ENCODE measurements around the gene RPUSD3.

Gene RPUSD3

DNA sequence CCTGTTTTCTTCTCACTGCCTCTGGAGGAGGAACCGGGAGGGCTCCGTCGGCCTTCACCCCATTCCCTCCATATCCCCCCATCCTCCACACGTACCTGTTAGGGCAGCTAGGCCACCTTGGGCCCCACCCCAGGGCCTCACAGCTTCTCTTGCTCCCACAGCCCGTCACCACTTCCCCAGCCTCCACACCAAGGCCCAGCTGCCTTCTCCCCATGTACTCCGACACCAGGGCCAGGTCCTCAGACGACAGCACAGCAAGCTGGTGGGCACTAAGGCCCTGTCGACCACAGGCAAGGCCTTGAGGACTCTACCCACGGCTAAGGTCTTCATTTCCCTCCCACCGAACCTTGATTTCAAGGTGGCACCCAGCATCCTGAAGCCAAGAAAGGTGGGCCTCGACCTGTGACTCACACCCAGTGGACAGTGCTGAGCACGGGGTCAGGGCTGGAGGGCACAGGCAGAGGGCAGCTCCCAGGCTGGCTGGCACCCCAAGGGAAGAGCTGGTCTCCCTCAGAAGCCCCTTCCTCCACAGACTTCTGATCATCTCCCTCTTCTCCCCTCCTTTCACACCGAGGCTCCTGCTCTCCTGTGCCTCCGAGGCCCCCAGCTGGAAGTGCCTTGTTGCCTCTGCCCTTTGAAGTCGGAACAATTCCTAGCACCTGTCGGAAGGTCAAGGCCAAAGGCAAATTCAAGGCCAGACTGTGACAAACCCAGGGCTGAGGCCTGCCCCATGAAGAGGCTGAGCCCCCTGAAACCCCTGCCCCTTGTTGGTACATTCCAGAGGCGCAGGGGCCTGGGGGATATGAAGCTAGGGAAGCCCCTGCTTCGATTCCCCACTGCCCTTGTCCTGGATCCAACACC lies 9.1 kb downstream of the RPUSD3 start:
- no peak for DNase-seq (ENCODE audit: low read depth in 1 of 2, low spot score in 1 of 2)

DNA sequence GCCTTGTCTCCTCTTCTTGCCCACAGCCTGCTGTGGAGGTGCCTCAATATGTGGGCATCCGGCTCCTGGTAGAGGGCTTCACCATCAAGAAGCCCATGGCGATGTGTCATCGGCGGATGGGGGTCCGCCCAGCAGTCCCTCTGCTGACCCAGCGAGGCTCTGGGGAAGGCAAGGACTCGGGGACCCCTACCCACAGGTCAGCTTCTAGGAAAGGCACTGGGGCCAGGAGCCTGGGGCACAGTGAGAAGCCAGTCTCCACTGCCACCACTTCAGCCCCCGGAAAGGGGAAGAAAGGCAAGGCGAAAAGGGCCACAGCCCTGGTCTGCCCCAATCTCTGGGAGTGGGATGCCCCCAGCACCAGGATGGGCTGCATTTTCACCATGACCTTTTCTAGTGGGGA lies 10.7 kb downstream of the RPUSD3 start:
- no peak for DNase-seq (ENCODE audit: low read depth in 1 of 2, low spot score in 1 of 2)

DNA sequence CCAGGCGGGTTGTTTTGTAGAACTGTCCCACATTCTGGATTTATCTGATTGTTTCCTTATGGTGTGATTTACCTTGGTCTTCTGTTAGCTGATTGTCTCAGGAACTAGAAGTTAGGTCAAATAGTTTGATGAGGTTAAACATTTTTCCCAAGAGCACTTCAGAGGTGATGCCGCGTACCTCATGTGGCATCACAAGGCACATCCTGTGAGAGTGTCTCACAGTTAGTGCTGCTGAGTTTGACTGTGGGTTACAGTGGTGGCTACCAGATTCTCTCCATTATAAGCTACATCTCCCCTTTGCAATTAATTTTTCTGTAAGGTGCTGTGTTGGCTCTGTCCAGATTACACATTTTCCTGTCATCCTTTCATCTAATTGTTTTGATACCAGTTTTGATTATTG lies 12.6 kb downstream of the RPUSD3 start:
- no peak for DNase-seq (ENCODE audit: low read depth in 1 of 2, low spot score in 1 of 2)

DNA sequence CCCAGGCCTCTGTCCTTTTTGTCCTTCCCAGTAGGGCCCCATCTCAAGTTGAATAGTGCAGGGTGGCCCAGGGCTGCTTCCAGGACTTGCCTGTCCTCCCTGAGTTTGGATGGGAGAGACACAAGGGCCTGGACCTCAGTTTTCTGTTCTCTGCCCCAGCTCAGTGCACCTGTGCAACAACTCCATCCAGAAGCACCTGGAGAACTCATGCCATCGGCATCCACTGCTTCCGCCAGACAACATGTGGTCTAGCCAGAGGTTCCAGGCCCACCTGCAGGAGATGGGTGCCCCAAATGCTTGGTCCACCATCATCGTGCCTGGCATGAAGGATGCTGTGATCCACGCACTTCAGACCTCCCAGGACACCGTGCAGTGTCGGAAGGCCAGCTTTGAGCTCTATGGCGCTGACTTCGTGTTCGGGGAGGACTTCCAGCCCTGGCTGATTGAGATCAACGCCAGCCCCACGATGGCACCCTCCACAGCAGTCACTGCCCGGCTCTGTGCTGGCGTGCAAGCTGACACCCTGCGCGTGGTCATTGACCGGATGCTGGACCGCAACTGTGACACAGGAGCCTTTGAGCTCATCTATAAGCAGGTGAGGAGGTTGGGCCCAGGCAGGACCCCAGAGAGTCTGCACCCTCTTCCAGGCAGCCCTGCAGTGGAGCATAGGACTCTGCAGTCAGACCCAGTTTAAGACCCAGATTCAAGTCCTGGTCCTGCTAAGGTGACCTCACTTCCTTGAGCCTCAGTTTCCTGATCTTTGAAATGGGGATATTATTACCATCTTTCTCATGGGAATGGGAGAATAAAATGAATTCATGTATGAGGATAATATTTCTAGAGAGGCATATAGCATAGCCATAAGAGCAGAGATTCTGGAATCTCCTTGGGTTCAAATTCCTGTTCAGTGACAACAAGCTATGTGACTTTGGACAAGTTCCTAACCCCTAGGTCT lies 14.7 kb downstream of the RPUSD3 start:
- DNase-seq (ENCODE audit: low read depth in 1 of 2, low spot score in 1 of 2), result no peak

DNA sequence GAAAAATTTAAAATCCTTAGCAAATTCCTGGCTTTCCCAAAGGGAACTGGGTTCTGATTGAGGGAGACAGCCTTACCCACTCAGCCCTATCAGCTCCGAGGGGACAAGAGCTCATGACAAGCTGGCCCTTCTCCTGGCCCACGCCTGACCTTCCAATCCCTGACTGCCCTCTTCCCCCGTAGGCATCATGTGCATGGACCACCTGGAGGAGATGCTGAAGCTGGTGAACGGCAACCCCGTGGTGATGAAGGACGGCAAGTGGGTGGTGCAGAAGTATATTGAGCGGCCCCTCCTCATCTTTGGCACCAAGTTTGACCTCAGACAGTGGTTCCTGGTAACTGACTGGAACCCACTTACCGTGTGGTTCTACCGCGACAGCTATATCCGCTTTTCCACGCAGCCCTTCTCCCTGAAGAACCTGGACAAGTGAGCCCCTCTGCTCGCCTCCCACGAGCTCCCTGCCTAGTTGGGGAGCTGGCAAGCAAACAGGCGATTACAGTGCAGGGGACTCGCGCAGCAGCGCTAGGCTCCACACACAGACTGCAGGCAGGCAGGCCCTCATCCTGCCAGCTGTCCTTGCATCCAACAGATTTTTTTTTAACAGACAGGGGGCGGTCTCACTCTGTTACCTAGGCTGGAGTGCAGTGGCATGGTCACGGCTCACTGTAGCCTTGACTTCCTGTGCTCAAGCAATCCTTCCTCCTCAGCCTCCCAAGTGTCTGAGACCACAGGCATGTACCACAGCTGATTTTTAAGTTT lies 16.8 kb downstream of the RPUSD3 start:
- no peak for DNase-seq (ENCODE audit: low read depth in 1 of 2, low spot score in 1 of 2)

DNA sequence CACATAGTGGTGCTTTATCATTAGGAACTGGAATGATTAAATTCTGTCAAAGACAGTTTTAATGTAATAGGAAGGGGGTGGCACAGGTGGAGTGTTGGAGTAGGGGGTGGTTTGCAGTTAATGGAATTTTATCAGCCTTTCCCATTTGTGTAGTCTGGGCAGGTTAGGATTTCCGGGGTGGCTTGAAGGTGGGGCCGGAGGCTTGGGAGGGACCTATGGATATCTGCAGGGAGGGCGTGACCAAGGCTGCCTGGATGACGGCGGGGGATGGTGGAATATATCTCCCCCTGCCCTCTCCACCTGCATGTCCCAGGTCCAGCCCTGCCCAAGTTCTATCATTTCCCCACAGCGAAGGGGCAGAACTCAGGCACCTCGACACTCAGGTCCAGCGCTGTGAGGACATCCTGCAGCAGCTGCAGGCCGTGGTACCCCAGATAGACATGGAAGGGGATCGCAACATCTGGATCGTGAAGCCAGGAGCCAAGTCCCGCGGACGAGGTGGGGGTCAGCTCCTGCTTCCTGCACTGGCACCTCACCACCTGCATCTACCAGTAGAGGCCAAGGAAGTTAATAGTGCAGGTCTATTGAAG lies 18.3 kb downstream of the RPUSD3 start:
- no peak for DNase-seq (ENCODE audit: low read depth in 1 of 2, low spot score in 1 of 2)

DNA sequence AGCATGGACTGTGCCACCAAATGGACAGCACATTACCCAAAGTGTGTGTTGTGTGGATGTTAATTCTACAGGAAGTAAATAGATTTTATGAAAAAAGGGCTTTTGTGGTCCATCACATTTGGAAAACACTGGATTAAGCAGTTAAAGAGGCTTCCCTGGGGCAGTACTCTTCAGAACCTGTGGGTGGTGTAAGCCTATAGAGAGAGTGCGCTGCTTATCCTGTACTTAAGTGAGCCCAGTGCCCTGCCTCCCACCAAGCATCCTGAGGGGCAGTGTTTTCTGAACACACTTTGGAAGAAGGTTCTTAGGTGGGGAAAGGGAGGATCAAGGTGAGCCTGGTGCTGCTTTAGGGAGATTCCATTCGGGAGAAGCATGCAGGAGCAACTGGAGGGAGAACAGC lies 22.9 kb downstream of the RPUSD3 start:
- no peak for DNase-seq (ENCODE audit: low read depth in 1 of 2, low spot score in 1 of 2)

DNA sequence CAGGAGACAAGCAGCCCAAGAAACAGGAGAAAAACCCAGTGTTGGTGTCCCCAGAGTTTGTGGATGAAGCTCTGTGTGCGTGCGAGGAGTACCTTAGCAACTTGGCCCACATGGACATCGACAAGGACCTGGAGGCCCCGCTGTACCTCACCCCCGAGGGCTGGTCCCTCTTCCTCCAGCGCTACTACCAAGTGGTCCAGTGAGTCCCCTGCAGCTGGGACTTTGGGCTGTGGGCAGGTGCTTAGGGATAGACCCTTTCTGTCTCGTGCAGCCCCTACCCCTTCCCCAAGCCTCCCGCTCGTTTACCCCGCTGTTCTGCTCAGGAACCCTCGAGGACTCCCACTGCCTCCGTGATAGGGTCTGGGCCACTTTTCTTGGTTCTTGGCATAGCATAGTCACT lies 23.3 kb downstream of the RPUSD3 start:
- DNase-seq (ENCODE audit: low read depth in 1 of 2, low spot score in 1 of 2), result no peak

DNA sequence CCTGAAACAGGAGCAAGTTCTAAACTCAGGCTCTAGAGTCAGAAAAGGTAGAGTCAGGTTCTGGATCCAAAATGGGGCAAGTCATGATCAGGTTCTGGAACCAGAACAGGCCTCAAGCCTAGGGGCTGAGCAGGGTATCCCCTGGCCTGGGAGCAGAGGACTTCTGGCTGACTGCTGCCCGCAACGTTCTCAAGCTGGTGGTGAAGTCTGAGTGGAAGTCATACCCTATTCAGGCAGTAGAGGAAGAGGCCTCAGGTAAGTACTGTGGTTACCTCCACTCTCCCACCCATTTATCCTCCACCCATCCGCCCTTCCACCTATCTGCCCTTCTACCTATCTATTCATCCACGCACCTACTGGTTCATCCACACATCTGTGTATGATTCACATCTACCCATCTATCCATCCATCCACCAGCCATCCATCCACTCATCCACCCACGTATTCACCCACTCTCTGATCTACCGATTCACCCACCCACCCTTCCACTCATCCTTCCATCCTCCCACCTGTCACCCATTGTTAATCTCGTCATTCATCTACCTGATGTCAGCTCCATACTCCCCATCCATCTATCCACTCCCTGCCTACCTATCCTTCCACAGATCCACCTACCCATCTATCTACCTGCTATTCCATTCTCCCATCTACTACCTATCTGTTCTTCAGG lies 25.0 kb downstream of the RPUSD3 start:
- DNase-seq (ENCODE audit: low read depth in 1 of 2, low spot score in 1 of 2), result no peak

DNA sequence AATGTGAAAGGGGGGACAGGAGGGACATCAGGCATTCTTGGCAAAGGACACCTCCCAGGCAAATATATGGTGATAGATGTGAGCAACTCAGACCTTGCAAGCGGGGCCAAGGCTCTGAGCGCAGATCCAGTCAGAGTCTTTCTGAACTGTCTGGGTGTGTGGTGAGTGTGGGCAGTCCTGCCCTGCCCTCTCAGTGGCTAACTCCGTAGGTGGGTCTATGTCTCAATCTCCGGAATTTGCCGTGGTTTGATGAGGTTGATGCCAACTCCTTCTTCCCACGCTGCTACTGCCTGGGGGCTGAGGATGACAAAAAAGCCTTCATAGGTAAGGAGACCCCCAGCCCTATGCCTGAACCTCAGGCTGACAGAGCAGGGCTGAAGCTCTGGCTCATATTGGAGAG lies 26.4 kb downstream of the RPUSD3 start:
- no peak for DNase-seq (ENCODE audit: low read depth in 1 of 2, low spot score in 1 of 2)

DNA sequence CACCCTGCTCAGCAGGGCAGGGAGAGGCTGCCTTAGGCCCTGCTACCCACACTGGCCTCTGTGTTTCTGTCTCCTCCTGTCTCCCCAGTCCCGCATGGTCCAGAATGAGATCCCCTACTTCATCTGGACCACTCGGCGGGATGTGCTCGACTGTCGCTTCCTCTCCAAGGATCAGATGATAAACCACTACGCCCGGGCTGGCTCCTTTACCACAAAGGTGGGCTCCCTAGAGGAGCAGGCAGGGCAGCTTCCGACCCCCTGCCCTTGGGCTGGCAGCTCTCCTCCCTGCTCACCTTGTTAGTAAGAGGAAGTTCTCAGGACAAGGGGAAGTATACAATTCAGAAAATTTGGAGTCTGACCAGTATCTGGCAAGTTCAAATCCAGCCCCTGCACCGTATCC lies 27.8 kb downstream of the RPUSD3 start:
- DNase-seq (ENCODE audit: low read depth in 1 of 2, low spot score in 1 of 2), result no peak

DNA sequence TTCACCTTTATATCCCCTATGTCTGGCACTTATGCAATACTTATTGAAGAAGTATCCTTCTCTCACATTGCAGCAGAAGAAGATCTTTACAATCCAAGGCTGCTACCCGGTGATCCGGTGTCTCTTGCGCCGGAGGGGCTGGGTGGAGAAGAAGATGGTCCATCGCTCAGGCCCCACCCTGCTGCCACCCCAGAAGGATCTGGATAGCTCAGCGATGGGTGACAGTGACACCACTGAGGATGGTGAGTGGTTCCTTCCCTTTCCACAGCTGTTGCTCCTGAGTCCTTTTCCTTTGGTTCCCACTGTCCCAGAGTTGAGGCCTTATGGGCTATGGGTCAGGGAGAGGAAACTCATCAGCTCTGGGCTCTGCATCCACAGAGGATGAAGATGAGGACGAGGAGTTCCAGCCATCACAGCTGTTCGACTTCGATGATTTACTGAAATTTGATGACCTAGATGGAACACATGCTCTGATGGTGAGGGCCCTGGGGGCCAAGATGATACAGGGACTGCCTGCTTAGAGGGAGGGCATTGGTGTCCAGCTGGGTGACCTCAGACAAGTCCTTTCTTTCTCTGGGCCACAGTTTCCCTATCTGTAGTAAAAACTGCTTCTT lies 30.8 kb downstream of the RPUSD3 start:
- DNase-seq (ENCODE audit: low read depth in 1 of 2, low spot score in 1 of 2), result no peak

DNA sequence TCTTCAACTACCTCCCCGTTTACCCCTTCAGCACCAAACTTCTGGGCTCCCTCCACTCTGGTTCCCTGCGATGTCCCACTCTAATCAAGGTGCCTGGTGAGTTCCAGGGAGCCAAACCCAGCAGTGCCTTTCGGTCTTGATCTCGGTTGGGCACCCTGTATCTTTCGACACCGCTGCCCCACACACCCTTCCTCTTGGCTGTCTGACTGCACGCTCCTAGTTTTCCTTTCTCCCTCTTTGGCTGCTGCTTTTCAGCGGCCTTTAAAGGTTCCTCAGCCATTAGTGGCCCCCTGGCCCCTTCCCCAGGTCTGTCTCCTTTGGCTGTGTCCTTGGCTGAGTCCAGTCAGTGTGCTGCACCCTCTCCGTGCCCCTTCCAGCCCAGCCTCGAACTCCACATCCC lies 33.0 kb downstream of the RPUSD3 start:
- DNase-seq (ENCODE audit: low read depth in 1 of 2, low spot score in 1 of 2), result no peak

DNA sequence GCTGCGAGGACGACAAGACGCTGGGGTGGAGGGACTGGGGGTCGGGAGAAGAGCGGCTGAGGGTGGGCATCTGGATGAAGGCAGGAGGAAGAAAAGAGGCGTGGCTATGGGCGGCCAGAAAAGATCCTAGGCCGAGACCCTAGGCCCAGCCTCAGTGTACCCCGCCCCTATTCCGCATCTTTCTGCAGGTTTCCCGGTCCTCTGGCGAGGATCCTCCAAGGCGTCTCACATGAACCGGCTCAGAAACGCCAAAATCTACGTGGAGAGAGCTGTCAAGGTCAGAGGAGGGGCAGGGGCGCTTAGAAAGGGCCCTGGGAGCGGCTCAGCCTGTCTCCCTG lies 33.4 kb downstream of the RPUSD3 start:
- DNase-seq (ENCODE audit: low read depth in 1 of 2, low spot score in 1 of 2), result no peak

DNA sequence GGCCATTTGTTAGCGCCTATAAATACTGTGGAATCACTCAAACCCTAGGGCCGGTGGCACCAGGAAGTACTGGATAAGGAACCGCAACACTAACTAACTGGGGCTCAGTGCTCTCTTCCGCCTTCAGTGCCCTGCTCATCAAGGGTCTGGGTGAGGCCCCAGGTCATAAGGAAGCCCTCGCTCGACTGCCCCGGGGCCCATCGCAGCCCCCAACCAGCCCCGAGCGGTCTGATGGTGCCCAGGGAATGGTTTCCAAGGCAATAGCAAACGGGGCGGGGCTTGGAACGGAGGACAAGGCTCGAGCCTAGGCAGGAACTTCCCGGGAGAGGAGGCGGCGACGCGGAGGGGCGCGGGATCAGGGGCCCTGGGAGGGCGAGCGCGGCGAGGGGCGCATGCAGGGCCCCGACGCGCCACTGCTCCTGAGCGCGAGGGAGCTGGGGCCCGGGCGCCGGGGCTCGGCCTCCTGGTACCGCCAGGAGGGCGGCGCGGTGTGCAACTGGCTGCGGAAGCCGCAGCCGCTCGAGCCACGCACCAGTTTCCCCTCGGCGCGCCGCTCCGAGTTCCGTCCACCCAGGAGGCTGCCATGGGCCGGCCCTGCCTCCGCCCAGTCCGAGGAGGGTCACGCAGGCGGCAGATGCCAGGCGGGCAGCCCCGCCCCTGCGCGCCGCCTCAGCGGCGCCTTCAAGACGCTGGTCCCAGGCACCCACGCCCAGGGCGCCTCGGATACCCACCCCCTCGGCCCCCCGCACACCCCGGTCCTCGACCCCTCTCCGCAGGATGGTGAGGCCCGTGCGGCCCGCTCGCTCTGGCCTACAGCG lies 34.0 kb downstream of the RPUSD3 start, which contains the start of gene TTLL3:
Gene TTLL3, plus strand, starts transcription at position 648 of the 818 bp plus-strand sequence. CDS start 400 bp downstream, outside the sequence.
- peak; percentile 14 to 16 for DNase-seq (ENCODE audit: low read depth in 1 of 2, low spot score in 1 of 2)

DNA sequence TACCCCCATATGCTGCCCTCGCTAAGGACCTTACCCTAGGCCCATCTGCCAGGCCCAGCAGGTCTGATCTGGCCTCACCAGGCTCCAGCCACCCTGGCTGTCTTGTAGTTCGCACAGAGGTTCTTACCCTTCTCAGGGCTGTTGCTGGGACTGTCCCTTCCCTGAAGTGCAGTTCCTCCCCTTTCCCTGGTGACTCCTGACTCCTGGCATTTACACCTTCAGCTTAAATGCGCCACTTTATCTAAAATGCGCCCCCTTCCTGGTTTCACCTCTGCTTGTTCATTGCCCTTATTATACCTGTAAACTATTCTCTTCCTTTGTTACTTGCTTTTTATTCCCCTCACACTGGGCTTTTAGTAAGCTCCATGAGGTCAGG lies 34.6 kb downstream of the RPUSD3 start:
- no peak for DNase-seq (ENCODE audit: low read depth in 1 of 2, low spot score in 1 of 2)

DNA sequence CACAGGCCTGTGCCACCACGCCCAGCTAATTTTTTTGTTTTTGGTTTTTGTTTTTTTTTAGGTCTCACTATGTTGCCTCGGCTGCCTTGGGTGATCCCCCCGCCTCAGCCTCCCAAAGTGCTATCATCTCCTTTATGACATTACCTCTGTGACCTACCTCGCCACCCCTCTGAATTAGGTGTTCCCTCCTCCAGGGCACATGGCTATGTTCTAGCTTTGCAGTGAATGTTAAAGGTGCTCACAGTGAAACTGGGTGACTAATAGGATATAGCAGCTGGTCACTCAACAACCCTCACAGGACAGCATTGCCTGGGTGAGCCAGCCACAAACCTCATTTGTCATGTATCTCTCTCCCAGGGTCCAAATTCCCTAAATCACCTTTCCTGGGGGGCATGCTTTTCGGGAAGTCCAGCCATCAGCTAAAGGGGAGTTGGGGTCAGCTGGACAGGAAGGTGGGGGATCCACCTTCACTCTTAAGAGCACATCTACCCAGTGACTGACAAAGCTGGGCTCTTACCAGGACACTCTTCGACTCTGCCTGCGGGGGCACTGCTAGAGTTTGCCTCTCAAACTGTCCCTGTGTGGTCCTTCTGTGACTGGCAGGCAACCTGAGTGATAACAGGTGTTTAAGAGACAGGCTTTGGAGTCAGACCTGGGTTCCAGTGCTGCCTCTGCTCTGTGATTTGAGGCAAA lies 35.3 kb downstream of the RPUSD3 start:
- DNase-seq (ENCODE audit: low read depth in 1 of 2, low spot score in 1 of 2), result peak; percentile 23 to 36

DNA sequence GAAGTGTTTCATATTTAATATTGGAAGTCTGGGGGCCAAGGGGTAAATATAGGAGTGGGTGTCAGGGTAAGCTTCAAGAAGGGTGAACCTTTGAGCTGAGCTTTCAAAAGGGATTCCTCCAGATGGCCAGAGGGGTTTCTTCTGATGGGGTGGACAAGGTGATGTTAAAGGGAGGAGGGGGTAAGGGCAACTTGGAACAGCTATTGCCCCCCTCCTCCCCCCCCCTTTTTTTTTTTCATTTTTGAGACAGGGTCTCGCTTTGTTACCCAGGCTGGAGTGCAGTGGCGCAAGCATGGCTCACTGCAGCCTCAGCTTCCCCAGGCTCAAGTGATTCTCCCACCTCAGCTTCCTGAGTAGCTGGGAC lies 35.8 kb downstream of the RPUSD3 start:
- DNase-seq (ENCODE audit: low read depth in 1 of 2, low spot score in 1 of 2), result no peak

Measured in activated CD4-positive, alpha-beta T cell treated with anti-CD3 and anti-CD28 coated beads, Interleukin-2, amount 50 U/mL, for 24 hours (primary cell).